ENCODE data around the gene NCAPD2.
"Not testable (repeated sequence)": the region's sequence is repeated elsewhere in the genome, so short reads cannot be mapped to it uniquely, and the experiment has no call there.

Gene NCAPD2

DNA sequence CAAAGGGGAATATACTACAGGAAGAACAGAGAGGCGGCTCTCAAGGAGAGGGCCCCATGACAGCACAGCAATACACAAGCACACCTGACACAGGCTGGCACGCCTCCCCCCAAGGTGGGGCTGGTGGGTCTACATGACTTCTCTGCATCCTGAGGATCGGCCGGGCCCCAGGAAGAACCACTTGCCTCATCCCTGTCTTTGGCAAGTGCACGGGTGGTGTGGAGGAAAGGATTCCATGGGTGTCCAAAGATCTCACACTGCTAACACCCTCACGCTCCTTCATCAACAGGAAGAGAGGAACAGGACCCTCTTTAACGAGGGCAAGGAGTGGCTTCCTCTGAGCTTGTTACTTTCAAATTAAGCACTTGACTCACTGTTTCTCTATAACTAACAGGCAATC, 30.7 kb upstream of the NCAPD2 start:
- DNase-seq (ENCODE audit: low spot score): no peak

DNA sequence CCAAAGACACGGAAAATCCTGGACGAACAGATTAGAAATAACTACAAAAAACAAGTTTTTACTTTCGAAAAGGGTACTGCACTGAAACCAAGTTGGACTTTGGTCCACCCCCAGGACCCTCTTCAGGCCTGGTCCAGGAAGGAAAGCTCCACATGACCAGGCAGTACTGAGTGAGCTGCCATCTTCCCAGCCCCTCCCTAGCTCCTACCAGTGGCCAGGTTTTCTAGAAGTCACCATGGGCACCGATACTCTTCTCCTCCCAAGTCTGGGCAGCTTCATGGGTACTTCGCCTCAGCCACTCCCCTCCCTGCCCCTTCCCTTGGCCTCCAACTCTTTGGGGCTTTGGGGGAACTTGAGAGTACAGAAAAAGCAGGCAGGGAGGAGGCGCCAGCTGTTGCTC, 30.0 kb upstream of the NCAPD2 start:
- no peak for DNase-seq (ENCODE audit: low spot score)

- no peak for DNase-seq (ENCODE audit: low spot score)
Measured at GRCh38 chr12:6464531-6464930, 29.4 kb upstream of the NCAPD2 start.

DNA sequence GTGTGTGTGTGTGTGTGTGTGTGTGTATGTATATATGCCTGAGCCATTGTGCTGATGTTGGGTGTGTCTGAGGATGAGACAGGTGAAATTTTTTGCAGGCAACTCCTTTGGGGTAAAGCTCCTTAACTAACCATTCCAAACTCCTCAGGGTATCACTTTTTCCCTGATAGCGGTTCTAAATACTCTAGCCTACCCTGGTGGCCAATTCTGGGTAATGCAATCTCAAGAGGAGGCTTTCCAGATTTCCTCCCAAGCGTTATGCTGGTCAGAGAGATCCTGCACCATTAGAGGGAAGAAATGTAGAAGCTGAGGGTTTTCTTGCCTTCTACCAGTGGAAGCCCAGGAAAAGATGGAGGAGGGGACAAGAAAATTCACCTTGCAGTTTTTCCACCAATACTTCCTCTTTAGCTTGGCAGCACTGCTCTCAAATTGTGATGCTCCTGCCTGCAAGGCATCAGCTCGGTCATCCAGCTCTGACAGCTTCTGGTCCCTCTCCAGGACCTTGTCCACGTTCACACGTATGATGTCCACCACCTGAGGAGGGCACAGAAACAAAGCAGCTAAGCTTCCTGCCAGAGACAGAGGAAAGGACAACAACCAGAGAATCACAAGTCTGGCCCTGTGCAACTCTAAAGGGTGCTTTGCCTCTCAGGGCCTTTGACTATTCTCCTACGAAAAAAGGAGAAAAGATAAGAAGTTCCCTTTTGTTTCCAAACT, 28.3 kb upstream of the NCAPD2 start:
- DNase-seq (ENCODE audit: low spot score): peak; percentile 87

GRCh38 chr12:6466184-6466573, 27.7 kb upstream of the NCAPD2 start:
- no peak for DNase-seq (ENCODE audit: low spot score)

DNA sequence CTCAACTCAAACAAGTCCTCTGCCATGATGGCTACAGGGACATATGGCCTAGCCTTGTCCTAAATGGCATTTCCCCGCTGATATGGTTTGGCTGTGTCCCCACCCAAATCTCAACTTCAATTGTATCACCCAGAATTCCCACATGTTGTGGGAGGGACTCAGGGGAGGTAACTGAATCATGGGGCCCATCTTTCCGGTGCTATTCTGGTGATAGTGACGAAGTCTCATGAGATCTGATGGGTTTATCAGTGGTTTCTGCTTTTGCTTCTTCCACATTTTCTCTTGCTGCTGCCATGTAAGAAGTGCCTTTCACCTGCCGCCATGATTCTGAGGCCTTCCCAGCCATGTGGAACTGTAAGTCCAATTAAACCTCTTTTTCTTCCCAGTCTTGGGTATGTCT, 27.2 kb upstream of the NCAPD2 start:
- not testable (repeated sequence) for DNase-seq (ENCODE audit: low spot score)

DNA sequence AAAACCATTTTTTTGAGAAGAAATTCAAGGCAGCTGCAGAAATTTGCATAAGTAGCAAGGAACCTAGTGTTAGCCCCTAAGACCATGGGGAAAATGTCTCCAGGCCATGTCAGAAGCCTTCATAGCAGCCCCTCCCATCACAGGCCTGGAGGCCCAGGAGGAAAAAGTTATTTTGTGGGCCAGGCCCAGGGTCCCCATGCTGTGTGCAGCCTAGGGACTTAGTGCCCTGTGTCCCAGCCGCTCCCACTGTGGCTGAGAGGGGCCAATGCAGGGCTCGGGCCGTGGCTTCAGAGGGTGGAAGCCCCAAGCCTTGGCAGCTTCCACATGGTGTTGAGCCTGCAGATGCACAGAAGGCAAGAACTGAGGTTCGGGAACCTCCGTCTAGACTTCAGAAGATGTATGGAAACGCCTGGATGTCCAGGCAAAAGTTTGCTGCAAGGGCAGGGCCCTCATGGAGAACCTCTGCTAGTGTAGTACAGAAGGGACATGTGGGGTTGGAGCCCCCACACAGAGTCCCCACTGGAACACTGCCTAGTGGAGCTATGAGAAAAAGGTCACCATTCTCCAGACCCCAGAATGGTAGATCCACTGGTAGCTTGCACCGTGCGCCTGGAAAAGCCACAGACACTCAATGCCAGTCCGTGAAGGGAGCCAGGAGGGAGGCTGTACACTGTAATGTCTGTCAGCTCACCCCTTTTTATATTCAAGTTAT, 26.2 kb upstream of the NCAPD2 start:
- not testable (repeated sequence) for DNase-seq (ENCODE audit: low spot score)

DNA sequence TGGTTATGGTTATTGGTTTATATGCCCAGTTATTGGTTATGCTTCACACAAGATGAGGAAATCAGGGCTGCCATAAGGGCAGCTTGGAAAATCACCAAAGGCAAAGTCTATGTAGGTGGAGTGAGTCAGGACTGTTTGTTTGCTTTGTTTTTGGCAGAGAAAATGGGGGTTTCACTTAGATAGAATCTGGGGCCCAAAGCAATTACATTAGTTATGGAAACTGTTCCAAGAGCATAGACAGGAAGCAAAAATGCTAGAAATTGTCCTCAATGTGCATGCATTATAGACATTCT, 25.7 kb upstream of the NCAPD2 start:
- no peak for DNase-seq (ENCODE audit: low spot score)

DNA sequence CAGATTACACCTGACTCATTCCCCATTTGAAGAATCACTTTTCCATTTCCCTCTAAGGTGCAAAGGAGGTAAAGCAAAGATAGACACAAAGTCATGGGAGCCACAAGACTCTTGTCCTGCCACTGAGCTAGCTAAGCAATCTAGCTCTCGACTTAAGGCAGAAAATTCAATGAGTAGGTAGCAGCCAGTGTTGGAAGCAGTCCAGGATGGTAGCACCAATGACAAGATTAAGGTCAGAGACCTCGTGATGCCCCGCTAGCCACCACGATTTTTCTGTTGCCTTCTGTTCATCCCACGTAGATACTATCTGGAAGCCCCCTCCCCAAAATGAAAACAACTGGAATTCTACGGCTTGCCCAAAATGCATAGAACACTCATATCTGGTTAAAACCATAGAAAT, 24.8 kb upstream of the NCAPD2 start:
- peak; percentile 38 for DNase-seq (ENCODE audit: low spot score)

- peak; percentile 45 for DNase-seq (ENCODE audit: low spot score)
Measured at GRCh38 chr12:6469609-6470374, 24.1 kb upstream of the NCAPD2 start.

GRCh38 chr12:6470375-6471163, 23.3 kb upstream of the NCAPD2 start, which contains the start of gene VAMP1:
Gene VAMP1 (minus strand): TSS chr12:6470677. CDS start chr12:6470531, 146 bp downstream.
- DNase-seq (ENCODE audit: low spot score): peak; percentile 94

DNA sequence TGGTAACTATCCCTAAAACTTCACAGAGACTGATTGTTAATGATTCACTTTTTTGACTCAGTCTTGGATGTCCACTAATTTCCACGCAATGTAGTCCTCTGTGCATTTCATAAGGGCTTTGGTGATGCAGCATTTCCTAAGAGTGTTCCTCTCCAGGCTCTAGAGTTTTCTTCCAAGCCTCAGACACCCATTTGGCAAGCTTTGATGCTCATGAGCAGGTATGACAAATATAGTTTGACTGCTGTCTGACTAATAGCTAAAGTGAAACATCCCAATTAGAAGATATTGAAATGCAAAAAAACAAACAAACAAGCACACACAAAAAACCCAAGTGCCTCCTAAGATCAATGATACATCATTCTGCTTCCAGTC, 21.9 kb upstream of the NCAPD2 start:
- no peak for DNase-seq (ENCODE audit: low spot score)

GRCh38 chr12:6472491-6472890, 21.4 kb upstream of the NCAPD2 start:
- no peak for DNase-seq (ENCODE audit: low spot score)

GRCh38 chr12:6475233-6475975, 18.5 kb upstream of the NCAPD2 start:
- DNase-seq (ENCODE audit: low spot score): not testable (repeated sequence)

- no peak for DNase-seq (ENCODE audit: low spot score)
Measured at GRCh38 chr12:6476489-6476888, 17.4 kb upstream of the NCAPD2 start.

GRCh38 chr12:6477601-6478377, 16.1 kb upstream of the NCAPD2 start:
- not testable (repeated sequence) for DNase-seq (ENCODE audit: low spot score)

- DNase-seq (ENCODE audit: low spot score): no peak
Measured at GRCh38 chr12:6478416-6478815, 15.5 kb upstream of the NCAPD2 start.

- DNase-seq (ENCODE audit: low spot score): no peak
Measured at GRCh38 chr12:6488240-6488639, 5.7 kb upstream of the NCAPD2 start.

DNA sequence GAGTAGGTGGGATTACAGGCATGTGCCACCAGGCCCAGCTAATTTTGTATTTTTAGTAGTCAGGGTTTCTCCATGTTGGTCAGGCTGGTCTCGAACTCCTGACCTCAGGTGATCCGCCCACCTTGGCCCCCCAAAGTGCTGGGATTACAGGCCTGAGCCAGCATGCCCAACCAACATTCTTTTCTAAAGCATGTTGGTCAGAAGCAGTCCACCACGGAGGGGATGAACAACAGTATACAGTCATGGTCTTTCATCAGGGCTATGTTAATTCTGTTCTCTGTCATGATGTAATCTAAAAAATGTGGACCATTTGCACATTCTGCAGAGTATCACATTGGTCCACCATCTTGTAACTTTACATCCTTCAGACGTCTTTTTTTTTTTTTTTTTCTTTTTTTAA, 4.5 kb upstream of the NCAPD2 start:
- no peak for DNase-seq (ENCODE audit: low spot score)

- DNase-seq (ENCODE audit: low spot score): not testable (repeated sequence)
Measured at GRCh38 chr12:6490673-6491072, 3.2 kb upstream of the NCAPD2 start.

All from hematopoietic multipotent progenitor cell treated with erythropoietin and hydrocortisone succinate and interleukin-3 and kit ligand, for 17 days (in vitro differentiated cells).